Epithelial cell of proximal tubule (primary cell): ENCODE data around the gene PRRT1. TPM values are rescaled to one million over a fixed set of nuclear protein-coding genes. Genes with fewer than 3 reads are reported as not detected.

Experiments used
- DNase-seq: peaks from one replicate; pipeline ENCODE4 v3.0.0-alpha.2; 2011; ENCODE audit warnings: low read depth
- H3K4me3 ChIP-seq: 2 replicates; pipeline ENCODE4 v1.5.1; 2011; ENCODE audit warnings: low read depth, mild to moderate bottlenecking, low read length
- CTCF ChIP-seq: conservative IDR thresholded peaks from 2 replicates; pipeline ENCODE4 v1.5.1; 2012; ENCODE audit warnings: low read depth, mild to moderate bottlenecking, low read length
- total RNA-seq: library from RNA; depleted of rRNA; stranded (reverse); fragments of >200 nt; gene quantifications from 2 replicates; pipeline ENCODE4 v1.2.3, GENCODE V29; 2015

PRRT1 gene
- total RNA-seq, 1 donor from 2014 or later, result not detected

- TF ChIP-seq CTCF, result no peak
- peak overlapping the region; percentile 99 for H3K4me3 ChIP-seq
- no peak for DNase-seq
These were observed 1.2 kb upstream of the PRRT1 start for GRCh38 chr6:32152769-32153563.

- TF ChIP-seq CTCF, result no peak
- H3K4me3 ChIP-seq, result no peak overlapping the region
- no peak for DNase-seq
These were observed 417 bp downstream of the PRRT1 start for GRCh38 chr6:32151181-32151862.

GRCh38 chr6:32149932-32150870 lies 1.5 kb downstream of the PRRT1 start:
- H3K4me3 ChIP-seq, result no peak overlapping the region
- TF ChIP-seq CTCF, result no peak
- no peak for DNase-seq

GRCh38 chr6:32149092-32149755 lies 2.5 kb downstream of the PRRT1 start:
- no peak for DNase-seq
- TF ChIP-seq CTCF, result no peak
- peak overlapping the region; percentile 47 for H3K4me3 ChIP-seq

- no peak for DNase-seq
- TF ChIP-seq CTCF, result peak; percentile 35
- H3K4me3 ChIP-seq, result peak overlapping the region; percentile 47
These were observed 3.2 kb downstream of the PRRT1 start for GRCh38 chr6:32148289-32149091.
